MM.1S (cell line): ENCODE data around the gene SLC16A7.

Experiments used
- CTCF ChIP-seq: fragments of 300-600 bp; sonication (generic); IDR thresholded peaks from 2 replicates; pipeline ENCODE4 v1.5.1; 2016; ENCODE audit warnings: antibody characterized with exemption, low read length, mixed read lengths
- EZH2 ChIP-seq: fragments of 300-600 bp; sonication (generic); optimal IDR thresholded peaks from 2 replicates; pipeline ENCODE3; 2017; ENCODE audit warnings: low read depth, mild to moderate bottlenecking, antibody characterized with exemption, low read length, mixed read lengths

GRCh38 chr12:59689776-59690175 is 93.9 kb downstream of the SLC16A7 start:
- TF ChIP-seq EZH2: no peak
- no peak for TF ChIP-seq CTCF
